Retinal pigment epithelial cell (primary cell): ENCODE results near the gene NMNAT2.

ENCODE experiments used
- DNase-seq: peaks from one replicate; pipeline ENCODE4 v3.0.0-alpha.2; 2010; ENCODE audit warnings: low read depth
- H3K4me3 ChIP-seq: 2 replicates; pipeline ENCODE4 v1.5.1; 2011; ENCODE audit warnings: mild to moderate bottlenecking, low read length, control low read depth, moderate library complexity
- CTCF ChIP-seq: conservative IDR thresholded peaks from 2 replicates; pipeline ENCODE4 v1.5.1; 2011; ENCODE audit warnings: low read depth, low read length, control low read depth, inconsistent platforms

Gene NMNAT2

GRCh38 chr1:183270541-183271141 is 147.5 kb downstream of the NMNAT2 start:
- no peak for DNase-seq
- H3K4me3 ChIP-seq = no peak overlapping the region
- TF ChIP-seq CTCF = no peak

GRCh38 chr1:183267646-183268431 is 150.3 kb downstream of the NMNAT2 start:
- H3K4me3 ChIP-seq = no peak overlapping the region
- DNase-seq = no peak
- TF ChIP-seq CTCF = no peak

DNA sequence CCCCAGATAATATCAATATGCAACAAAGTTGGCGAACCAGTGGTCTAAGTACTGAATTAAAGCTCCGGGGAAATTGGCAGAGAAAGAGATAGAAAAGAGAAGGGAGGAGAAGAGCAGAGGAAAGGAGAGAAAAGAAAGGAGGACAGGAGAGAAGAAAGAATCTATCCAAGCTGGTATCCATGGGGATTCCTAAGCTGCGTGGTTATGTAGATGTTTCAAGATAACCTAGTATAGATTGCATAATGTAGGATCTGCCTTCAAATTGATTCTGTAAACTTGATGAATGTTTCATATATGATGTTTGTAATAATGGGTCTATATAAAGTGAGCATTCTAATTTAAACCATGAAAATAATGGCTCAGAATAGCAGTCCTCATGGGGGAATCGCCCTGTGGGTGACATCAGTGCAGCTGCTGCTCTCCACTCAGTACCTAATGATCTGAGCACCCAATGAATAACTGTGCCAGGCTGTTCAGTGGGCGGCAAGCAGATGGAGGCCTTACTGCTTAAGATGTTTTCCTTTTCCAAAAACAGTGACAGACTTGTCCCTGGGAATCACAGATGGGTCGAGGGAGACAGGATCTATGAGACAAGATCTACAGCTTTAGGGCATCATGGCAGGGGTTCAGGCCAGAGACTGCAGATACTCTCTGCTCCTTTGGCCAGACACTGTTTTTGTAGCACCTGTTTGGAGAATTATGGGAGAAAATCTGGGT is 154.1 kb downstream of the NMNAT2 start:
- DNase-seq = no peak
- TF ChIP-seq CTCF = no peak
- H3K4me3 ChIP-seq = no peak overlapping the region

DNA sequence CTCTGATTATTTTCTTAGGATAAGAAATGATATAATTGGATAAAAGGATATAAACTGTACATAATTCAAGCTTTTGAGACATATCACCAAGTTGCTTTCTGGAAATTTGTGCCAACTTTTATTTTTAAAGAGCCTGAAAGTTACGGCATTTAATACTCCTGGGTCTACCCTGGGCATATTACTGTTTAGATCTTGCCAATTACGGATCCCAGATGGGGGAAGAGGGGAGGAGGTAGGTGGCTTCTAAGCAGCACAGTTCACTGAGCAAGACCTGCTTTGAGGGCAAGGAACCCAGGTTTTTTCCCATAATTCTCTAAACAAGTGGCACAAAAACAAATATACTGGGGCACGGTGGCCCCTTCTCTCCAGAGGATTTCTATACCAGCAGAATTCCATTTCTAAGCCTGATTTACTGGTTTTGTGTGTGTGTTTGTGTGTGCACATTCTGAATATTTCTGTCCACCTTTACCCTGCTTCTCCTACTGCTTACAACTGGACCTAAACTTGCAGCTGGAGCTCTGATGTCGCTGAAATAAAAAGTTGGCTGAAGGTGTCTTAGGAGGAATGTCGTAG is 155.5 kb downstream of the NMNAT2 start:
- no peak overlapping the region for H3K4me3 ChIP-seq
- no peak for TF ChIP-seq CTCF
- no peak for DNase-seq

GRCh38 chr1:183259924-183260323 is 158.3 kb downstream of the NMNAT2 start:
- TF ChIP-seq CTCF = no peak
- DNase-seq = no peak
- no peak overlapping the region for H3K4me3 ChIP-seq

DNA sequence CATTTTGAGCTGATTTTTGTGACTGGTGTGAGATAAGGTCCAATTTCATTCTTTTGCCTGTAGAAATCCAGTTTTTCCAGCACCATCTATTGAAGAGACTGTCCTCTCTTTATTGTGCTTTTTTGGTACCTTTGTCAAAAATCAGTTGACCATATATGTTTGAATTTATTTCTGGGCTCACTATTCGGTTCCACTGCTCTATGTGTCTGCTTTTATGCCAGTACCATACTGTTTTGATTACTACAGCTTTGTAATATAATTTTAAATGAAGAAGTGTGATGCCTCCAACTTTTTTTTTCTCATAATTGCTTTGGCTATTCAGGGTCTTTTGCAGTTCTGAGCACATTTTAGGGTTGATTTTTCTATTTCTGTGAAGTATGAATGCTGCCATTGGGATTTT is 163.1 kb downstream of the NMNAT2 start:
- H3K4me3 ChIP-seq = no peak overlapping the region
- no peak for TF ChIP-seq CTCF
- DNase-seq = no peak
